Endodermal cell (in vitro differentiated cells): Measurements from ENCODE around the gene ZEB2. TPM values are rescaled to one million over a fixed set of nuclear protein-coding genes. Genes with fewer than 3 reads are reported as not detected.

Source experiments
- DNase-seq: peaks from one replicate; pipeline ENCODE4 v3.0.0-alpha.2; 2017
- H3K27ac ChIP-seq: 2 replicates; pipeline ENCODE4 v1.5.1; 2013; ENCODE audit warnings: mild to moderate bottlenecking, low read depth, low read length, moderate library complexity
- H3K27me3 ChIP-seq: 2 replicates; pipeline ENCODE4 v1.6.1; 2013; ENCODE audit warnings: mild to moderate bottlenecking, low read length, moderate library complexity; ENCODE audit not compliant: insufficient read depth, control insufficient read depth, poor library complexity, severe bottlenecking
- H3K36me3 ChIP-seq: 2 replicates; pipeline ENCODE4 v1.7.0; 2013; ENCODE audit warnings: mild to moderate bottlenecking, low read length, moderate library complexity; ENCODE audit not compliant: control insufficient read depth, insufficient read depth
- H3K4me1 ChIP-seq: one replicate; pipeline ENCODE4 v1.7.0; 2013; ENCODE audit warnings: low read length; ENCODE audit not compliant: control insufficient read depth, insufficient read depth
- H3K4me3 ChIP-seq: 2 replicates; pipeline ENCODE4 v1.5.1; 2013; ENCODE audit warnings: mild to moderate bottlenecking, low read length, moderate library complexity
- H3K9ac ChIP-seq: 2 replicates; pipeline ENCODE4 v1.6.1; 2013; ENCODE audit warnings: mild to moderate bottlenecking, low read length, moderate library complexity; ENCODE audit not compliant: poor library complexity, severe bottlenecking; ENCODE audit errors: extremely low read depth
- H3K9me3 ChIP-seq: 2 replicates; pipeline ENCODE4 v1.6.1; 2013; ENCODE audit warnings: mild to moderate bottlenecking, low read length, moderate library complexity; ENCODE audit not compliant: control insufficient read depth
- H3K27ac Mint-ChIP-seq: 2 replicates; pipeline ENCODE4 v1.8.0; 2020; ENCODE audit warnings: mixed read lengths
- H3K27me3 Mint-ChIP-seq: 2 replicates; pipeline ENCODE4 v1.8.0; 2021; ENCODE audit warnings: mild to moderate bottlenecking, mixed read lengths; ENCODE audit not compliant: insufficient read depth
- H3K36me3 Mint-ChIP-seq: 2 replicates; pipeline ENCODE4 v1.8.0; 2020; ENCODE audit warnings: low read depth, mixed read lengths
- H3K4me1 Mint-ChIP-seq: 2 replicates; pipeline ENCODE4 v1.8.0; 2020; ENCODE audit warnings: mixed read lengths
- H3K4me3 Mint-ChIP-seq: 2 replicates; pipeline ENCODE4 v1.8.0; 2020; ENCODE audit warnings: mild to moderate bottlenecking, moderate library complexity, mixed read lengths
- H3K9me3 Mint-ChIP-seq: 2 replicates; pipeline ENCODE4 v1.8.0; 2020; ENCODE audit warnings: mild to moderate bottlenecking, mixed read lengths
- WGBS, 2 experiments: methylation state at CpG; one replicate each; pipeline versions ENCODE4 v1.1.5 to v1.1.7; 2013; ENCODE audit warnings: missing lambda C conversion rate in 2 of 2, mixed read lengths in 1 of 2; ENCODE audit not compliant: insufficient coverage in 1 of 2, insufficient read length in 1 of 2; 5-methylcytosine and 5-hydroxymethylcytosine counted together
- total RNA-seq, 2 donors: library from RNA; stranded (reverse); fragmentation: NEBNext Ultra II Directional in 1 of 2; extraction: Animal tissue kit (Norgen Biotek cat#: 25700) in 1 of 2; gene quantifications; 2 replicates in 1 of 2; 3 replicates in 1 of 2; pipeline ENCODE4 v1.2.1, GENCODE V29; 2021
- TF ChIP-seq, protein P1 (sequence below): fragments of 200-600 bp; sonication (generic); conservative IDR thresholded peaks from 2 replicates; pipeline ENCODE4 v1.5.0; 2021; ENCODE audit warnings: antibody characterized with exemption, mild to moderate bottlenecking

ZEB2 gene
- total RNA-seq, 2 donors from 2014 or later: 0.29 to 0.31 TPM

GRCh38 chr2:144530596-144530995 lies 10.7 kb upstream of the ZEB2 start:
- 92 to 96% methylated on average over 3 to 5 of the region's 5 CpGs for WGBS, 2 experiments
- no peak overlapping the region for H3K4me3 Mint-ChIP-seq
- no peaks in the 10 kb centered on the region for H3K4me1 ChIP-seq
- no peaks in the 10 kb centered on the region for H3K36me3 ChIP-seq
- H3K27me3 ChIP-seq: peaks cover 12% of the 10 kb centered on the region
- no peak overlapping the region for H3K27ac Mint-ChIP-seq
- peaks cover 21% of the 10 kb centered on the region for H3K27me3 Mint-ChIP-seq
- no peaks in the 10 kb centered on the region for H3K36me3 Mint-ChIP-seq
- H3K9me3 Mint-ChIP-seq: peaks cover 3% of the 10 kb centered on the region
- no peaks in the 10 kb centered on the region for H3K4me1 Mint-ChIP-seq
- H3K27ac ChIP-seq: no peak overlapping the region
- no peaks in the 10 kb centered on the region for H3K9me3 ChIP-seq
- no peak overlapping the region for H3K4me3 ChIP-seq
- H3K9ac ChIP-seq: no peak overlapping the region
- TF ChIP-seq, protein P1, sequence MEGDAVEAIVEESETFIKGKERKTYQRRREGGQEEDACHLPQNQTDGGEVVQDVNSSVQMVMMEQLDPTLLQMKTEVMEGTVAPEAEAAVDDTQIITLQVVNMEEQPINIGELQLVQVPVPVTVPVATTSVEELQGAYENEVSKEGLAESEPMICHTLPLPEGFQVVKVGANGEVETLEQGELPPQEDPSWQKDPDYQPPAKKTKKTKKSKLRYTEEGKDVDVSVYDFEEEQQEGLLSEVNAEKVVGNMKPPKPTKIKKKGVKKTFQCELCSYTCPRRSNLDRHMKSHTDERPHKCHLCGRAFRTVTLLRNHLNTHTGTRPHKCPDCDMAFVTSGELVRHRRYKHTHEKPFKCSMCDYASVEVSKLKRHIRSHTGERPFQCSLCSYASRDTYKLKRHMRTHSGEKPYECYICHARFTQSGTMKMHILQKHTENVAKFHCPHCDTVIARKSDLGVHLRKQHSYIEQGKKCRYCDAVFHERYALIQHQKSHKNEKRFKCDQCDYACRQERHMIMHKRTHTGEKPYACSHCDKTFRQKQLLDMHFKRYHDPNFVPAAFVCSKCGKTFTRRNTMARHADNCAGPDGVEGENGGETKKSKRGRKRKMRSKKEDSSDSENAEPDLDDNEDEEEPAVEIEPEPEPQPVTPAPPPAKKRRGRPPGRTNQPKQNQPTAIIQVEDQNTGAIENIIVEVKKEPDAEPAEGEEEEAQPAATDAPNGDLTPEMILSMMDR: no peak
- DNase-seq: no peak

DNA sequence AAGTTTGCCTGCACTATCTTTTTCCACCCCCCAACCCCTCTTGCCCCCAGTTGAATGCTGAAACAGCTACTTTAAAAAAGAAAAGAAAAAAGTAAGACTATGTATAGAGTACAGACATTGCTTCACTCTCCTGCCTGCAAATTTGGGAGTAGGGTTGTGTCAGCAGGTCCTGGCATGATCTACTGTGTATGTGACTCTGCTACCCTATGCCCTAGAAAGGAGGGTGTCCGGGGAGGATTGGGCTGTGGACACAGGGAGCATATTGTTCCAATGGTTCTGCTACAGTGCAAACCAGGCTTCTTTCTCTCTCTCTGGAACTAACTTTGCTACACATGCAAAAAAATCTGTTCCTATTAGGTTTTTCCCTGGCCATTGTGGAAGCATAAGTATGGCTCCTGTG lies 9.9 kb upstream of the ZEB2 start:
- H3K27me3 ChIP-seq: peaks cover 13% of the 10 kb centered on the region
- Mint-ChIP-seq H3K4me1 (peaks cover under 1% of the 10 kb centered on the region), H3K27me3 (peaks cover 25% of the 10 kb centered on the region), H3K4me3 (no peak overlapping the region), H3K27ac (no peak overlapping the region), H3K9me3 (peaks cover 3% of the 10 kb centered on the region), H3K36me3 (no peaks in the 10 kb centered on the region)
- no peak overlapping the region for H3K27ac ChIP-seq
- no peaks in the 10 kb centered on the region for H3K9me3 ChIP-seq
- H3K4me1 ChIP-seq: no peaks in the 10 kb centered on the region
- no peak overlapping the region for H3K9ac ChIP-seq
- DNase-seq: no peak
- no peak overlapping the region for H3K4me3 ChIP-seq
- TF ChIP-seq, protein P1: no peak
- 81% methylated on average over 1 of the region's 1 CpG; no CpG with 5 or more reads in 1 of the 2 experiments for WGBS, 2 experiments
- H3K36me3 ChIP-seq: no peaks in the 10 kb centered on the region

GRCh38 chr2:144528108-144528507 lies 8.2 kb upstream of the ZEB2 start:
- Histone ChIP-seq H3K27ac (no peak overlapping the region), H3K27me3 (peaks cover 22% of the 10 kb centered on the region), H3K4me3 (no peak overlapping the region), H3K36me3 (no peaks in the 10 kb centered on the region), H3K9ac (no peak overlapping the region), H3K4me1 (peaks cover 1% of the 10 kb centered on the region), H3K9me3 (no peaks in the 10 kb centered on the region)
- 95 to 100% methylated on average over 1 to 2 of the region's 2 CpGs for WGBS, 2 experiments
- Mint-ChIP-seq H3K27ac (no peak overlapping the region), H3K4me1 (peaks cover 9% of the 10 kb centered on the region), H3K4me3 (no peak overlapping the region), H3K27me3 (peaks cover 29% of the 10 kb centered on the region), H3K36me3 (no peaks in the 10 kb centered on the region), H3K9me3 (no peaks in the 10 kb centered on the region)
- TF ChIP-seq, protein P1: no peak
- DNase-seq: no peak
